Lower leg skin (tissue), 3 donors: ENCODE measurements around the gene C11orf91.

Source experiments
- POLR2A ChIP-seq, 2 donors: fragments of 450-650 bp; IDR thresholded peaks; one replicate each; pipeline ENCODE4 v1.6.1; 2016 to 2017; ENCODE audit warnings: antibody characterized with exemption in 2 of 2, mild to moderate bottlenecking in 1 of 2, moderate library complexity in 1 of 2
- TF ChIP-seq, protein P1 (sequence below), 3 donors: fragments of 450-650 bp; IDR thresholded peaks; one replicate each; pipeline ENCODE4 v1.5.1; 2016; ENCODE audit warnings: antibody characterized with exemption in 3 of 3, mild to moderate bottlenecking in 3 of 3, moderate library complexity in 2 of 3

DNA sequence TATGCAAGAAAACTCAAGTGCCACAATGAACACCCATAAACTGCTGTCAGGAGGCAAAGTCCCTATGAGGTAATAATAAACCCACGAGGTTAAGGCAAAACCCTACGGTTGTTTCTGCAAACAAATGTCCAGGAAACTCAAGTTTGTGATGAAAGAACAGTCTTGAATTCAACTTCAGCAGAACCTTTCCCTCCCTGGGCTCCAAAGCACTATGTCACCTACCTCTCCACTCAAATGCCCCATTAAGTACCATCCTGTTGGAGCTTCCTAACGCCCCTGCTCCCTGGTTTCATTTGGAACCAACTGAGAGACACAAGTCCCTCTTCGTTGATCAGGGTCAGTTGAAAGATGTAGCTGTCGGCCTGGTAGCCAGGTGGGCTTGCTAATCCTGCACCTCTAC, 2.6 kb upstream of the C11orf91 start:
- TF ChIP-seq, protein P1, sequence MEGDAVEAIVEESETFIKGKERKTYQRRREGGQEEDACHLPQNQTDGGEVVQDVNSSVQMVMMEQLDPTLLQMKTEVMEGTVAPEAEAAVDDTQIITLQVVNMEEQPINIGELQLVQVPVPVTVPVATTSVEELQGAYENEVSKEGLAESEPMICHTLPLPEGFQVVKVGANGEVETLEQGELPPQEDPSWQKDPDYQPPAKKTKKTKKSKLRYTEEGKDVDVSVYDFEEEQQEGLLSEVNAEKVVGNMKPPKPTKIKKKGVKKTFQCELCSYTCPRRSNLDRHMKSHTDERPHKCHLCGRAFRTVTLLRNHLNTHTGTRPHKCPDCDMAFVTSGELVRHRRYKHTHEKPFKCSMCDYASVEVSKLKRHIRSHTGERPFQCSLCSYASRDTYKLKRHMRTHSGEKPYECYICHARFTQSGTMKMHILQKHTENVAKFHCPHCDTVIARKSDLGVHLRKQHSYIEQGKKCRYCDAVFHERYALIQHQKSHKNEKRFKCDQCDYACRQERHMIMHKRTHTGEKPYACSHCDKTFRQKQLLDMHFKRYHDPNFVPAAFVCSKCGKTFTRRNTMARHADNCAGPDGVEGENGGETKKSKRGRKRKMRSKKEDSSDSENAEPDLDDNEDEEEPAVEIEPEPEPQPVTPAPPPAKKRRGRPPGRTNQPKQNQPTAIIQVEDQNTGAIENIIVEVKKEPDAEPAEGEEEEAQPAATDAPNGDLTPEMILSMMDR (IDR thresholded peaks at IDR 0.05) = no peak
- no peak for TF ChIP-seq POLR2A (IDR thresholded peaks at IDR 0.05)
